Body of pancreas (tissue), 4 donors: Measurements from ENCODE around the gene RHOBTB3.

Source experiments
- POLR2A ChIP-seq, 3 donors: fragments of 450-650 bp; IDR thresholded peaks; one replicate each; pipeline ENCODE4 v1.6.1; 2016; ENCODE audit warnings: antibody characterized with exemption in 3 of 3, mild to moderate bottlenecking in 2 of 3
- TF ChIP-seq, protein P1 (sequence below), 7 experiments: fragments of 450-650 bp in 4 of 7; fragments of 200-600 bp in 3 of 7; sonication (generic) in 3 of 7; IDR thresholded peaks; one replicate each; pipeline ENCODE4 v1.5.1; 2016 to 2019; ENCODE audit warnings: antibody characterized with exemption in 7 of 7

DNA sequence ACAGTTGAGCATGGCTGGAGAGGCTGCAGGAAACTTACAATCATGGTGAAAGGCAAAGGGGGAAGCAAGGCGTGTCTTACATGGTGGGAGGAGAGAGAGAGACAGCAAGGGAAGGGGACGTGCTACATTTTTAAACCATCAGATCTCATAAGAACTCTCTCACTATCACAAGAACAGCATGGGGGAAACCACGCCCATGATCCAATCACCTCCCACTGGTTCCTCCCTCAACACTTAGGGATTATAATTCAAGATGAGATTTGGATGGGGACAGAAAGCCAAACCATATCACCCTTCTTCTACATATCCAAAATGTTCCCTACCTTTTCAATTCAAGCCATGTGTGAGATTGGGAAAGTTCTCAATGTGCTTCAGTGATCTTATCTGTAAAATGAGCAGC lies 114.3 kb downstream of the RHOBTB3 start:
- TF ChIP-seq, protein P1, sequence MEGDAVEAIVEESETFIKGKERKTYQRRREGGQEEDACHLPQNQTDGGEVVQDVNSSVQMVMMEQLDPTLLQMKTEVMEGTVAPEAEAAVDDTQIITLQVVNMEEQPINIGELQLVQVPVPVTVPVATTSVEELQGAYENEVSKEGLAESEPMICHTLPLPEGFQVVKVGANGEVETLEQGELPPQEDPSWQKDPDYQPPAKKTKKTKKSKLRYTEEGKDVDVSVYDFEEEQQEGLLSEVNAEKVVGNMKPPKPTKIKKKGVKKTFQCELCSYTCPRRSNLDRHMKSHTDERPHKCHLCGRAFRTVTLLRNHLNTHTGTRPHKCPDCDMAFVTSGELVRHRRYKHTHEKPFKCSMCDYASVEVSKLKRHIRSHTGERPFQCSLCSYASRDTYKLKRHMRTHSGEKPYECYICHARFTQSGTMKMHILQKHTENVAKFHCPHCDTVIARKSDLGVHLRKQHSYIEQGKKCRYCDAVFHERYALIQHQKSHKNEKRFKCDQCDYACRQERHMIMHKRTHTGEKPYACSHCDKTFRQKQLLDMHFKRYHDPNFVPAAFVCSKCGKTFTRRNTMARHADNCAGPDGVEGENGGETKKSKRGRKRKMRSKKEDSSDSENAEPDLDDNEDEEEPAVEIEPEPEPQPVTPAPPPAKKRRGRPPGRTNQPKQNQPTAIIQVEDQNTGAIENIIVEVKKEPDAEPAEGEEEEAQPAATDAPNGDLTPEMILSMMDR (IDR thresholded peaks at IDR 0.05), result no peak
- no peak for TF ChIP-seq POLR2A (IDR thresholded peaks at IDR 0.05)
